Neural cell (in vitro differentiated cells): Measurements from ENCODE around the gene ZNF394. TPM values are rescaled to one million over a fixed set of nuclear protein-coding genes. Genes with fewer than 3 reads are reported as not detected.

Experiments
- H2AFZ ChIP-seq: fragments of 200-600, 300-800 bp; sonication (generic), shearing (Covaris generic); 2 replicates; pipeline ENCODE4 v1.6.0; 2014; ENCODE audit warnings: low read depth, mild to moderate bottlenecking, antibody characterized with exemption, low read length, moderate library complexity
- H3F3A ChIP-seq: fragments of 200-600 bp; shearing (Covaris generic); 2 replicates; pipeline ENCODE4 v1.6.1; 2016; ENCODE audit warnings: mild to moderate bottlenecking, moderate library complexity, mixed read lengths, antibody characterized with exemption, low read length; ENCODE audit not compliant: insufficient read depth, poor library complexity, severe bottlenecking
- H3K27ac ChIP-seq: fragments of 200-600, 300-800 bp; sonication (generic), shearing (Covaris generic); 2 replicates; pipeline ENCODE4 v1.5.1; 2014; ENCODE audit warnings: mild to moderate bottlenecking, low read length, moderate library complexity
- H3K27me3 ChIP-seq: fragments of 300-800, 200-600 bp; sonication (generic), shearing (Covaris generic); 2 replicates; pipeline ENCODE4 v1.6.0; 2014; ENCODE audit warnings: mild to moderate bottlenecking, low read depth, low read length, moderate library complexity; ENCODE audit not compliant: insufficient read depth
- H3K36me3 ChIP-seq: fragments of 300-800, 200-600 bp; sonication (generic), shearing (Covaris generic); 2 replicates; pipeline ENCODE4 v1.5.1; 2014; ENCODE audit warnings: mild to moderate bottlenecking, antibody characterized with exemption, low read length, moderate library complexity; ENCODE audit not compliant: insufficient read depth
- H3K4me2 ChIP-seq: fragments of 300-800, 200-600 bp; sonication (generic), shearing (Covaris generic); 2 replicates; pipeline ENCODE4 v1.6.0; 2014; ENCODE audit warnings: mild to moderate bottlenecking, low read length
- H3K4me3 ChIP-seq: fragments of 300-800, 200-600 bp; sonication (generic), shearing (Covaris generic); 2 replicates; pipeline ENCODE4 v1.5.1; 2014; ENCODE audit warnings: mild to moderate bottlenecking, low read length, moderate library complexity
- H3K79me2 ChIP-seq: fragments of 200-600 bp; shearing (Covaris generic); replicated peaks from 2 replicates; pipeline ENCODE4 v1.6.0; 2014; ENCODE audit warnings: mild to moderate bottlenecking, low read length, moderate library complexity; ENCODE audit not compliant: insufficient read depth
- H3K9ac ChIP-seq: fragments of 300-800, 200-600 bp; sonication (generic), shearing (Covaris generic); 2 replicates; pipeline ENCODE4 v1.6.1; 2016; ENCODE audit warnings: mild to moderate bottlenecking, low read length, mixed read lengths
- H3K9me2 ChIP-seq: fragments of 200-600 bp; shearing (Covaris generic); 2 replicates; pipeline ENCODE4 v1.6.1; 2016; ENCODE audit warnings: mild to moderate bottlenecking, low read length, mixed read lengths; ENCODE audit not compliant: insufficient read depth
- H3K9me3 ChIP-seq: fragments of 200-600, 300-800 bp; sonication (generic), shearing (Covaris generic); 2 replicates; pipeline ENCODE4 v1.6.1; 2016; ENCODE audit warnings: mild to moderate bottlenecking, mixed run types, low read length, moderate library complexity, mixed read lengths
- H4K20me1 ChIP-seq: fragments of 200-600 bp; shearing (Covaris generic); 2 replicates; pipeline ENCODE4 v1.6.1; 2016; ENCODE audit warnings: mild to moderate bottlenecking, mixed run types; ENCODE audit not compliant: insufficient read depth
- EP300 ChIP-seq: fragments of 450-650 bp; conservative IDR thresholded peaks from 2 replicates; pipeline ENCODE4 v1.6.1; 2014; ENCODE audit warnings: antibody characterized with exemption, mild to moderate bottlenecking, moderate library complexity; ENCODE audit not compliant: poor library complexity, severe bottlenecking
- EZH2 ChIP-seq: fragments of 200-600, 300-800 bp; shearing (Covaris generic), sonication (generic); IDR thresholded peaks from 2 replicates; pipeline ENCODE4 v1.6.1; 2014; ENCODE audit warnings: antibody characterized with exemption, low read length, borderline replicate concordance, mild to moderate bottlenecking; ENCODE audit not compliant: insufficient read depth, poor library complexity, severe bottlenecking
- MXI1 ChIP-seq: fragments of 450-650 bp; conservative IDR thresholded peaks from 2 replicates; pipeline ENCODE4 v1.6.1; 2014; ENCODE audit warnings: antibody characterized with exemption, mild to moderate bottlenecking; ENCODE audit not compliant: poor library complexity, severe bottlenecking
- POLR2AphosphoS5 ChIP-seq: IDR thresholded peaks from 2 replicates; pipeline ENCODE4 v1.6.1; 2012
- RAD21 ChIP-seq: fragments of 450-650 bp; conservative IDR thresholded peaks from 2 replicates; pipeline ENCODE4 v1.6.1; 2014; ENCODE audit warnings: antibody characterized with exemption, mild to moderate bottlenecking, moderate library complexity
- SMC3 ChIP-seq: fragments of 450-650 bp; conservative IDR thresholded peaks from 2 replicates; pipeline ENCODE4 v1.6.1; 2014; ENCODE audit warnings: antibody characterized with exemption, mild to moderate bottlenecking, moderate library complexity; ENCODE audit not compliant: poor library complexity
- TAF1 ChIP-seq: IDR thresholded peaks from 2 replicates; pipeline ENCODE4 v1.6.1; 2012; ENCODE audit warnings: low read depth
- polyA plus RNA-seq: library from polyadenylated mRNA; depleted of rRNA; stranded (reverse); fragments of >200 nt; gene quantifications from 2 replicates; pipeline ENCODE4 v1.2.3, GENCODE V29; 2014
- TF ChIP-seq, protein P1 (sequence below): IDR thresholded peaks from 2 replicates; pipeline ENCODE4 v1.6.1; 2012; ENCODE audit warnings: borderline replicate concordance
- TF ChIP-seq, protein P2 (sequence below): fragments of 450-650 bp; IDR thresholded peaks from 2 replicates; pipeline ENCODE4 v1.5.1; 2014; ENCODE audit warnings: antibody characterized with exemption, mild to moderate bottlenecking, moderate library complexity; ENCODE audit not compliant: poor library complexity, severe bottlenecking

Gene ZNF394
- polyA plus RNA-seq, 1 donor from 2014 or later, result 9.5 TPM

- Histone ChIP-seq H3K9me3 (no peaks in the 10 kb centered on the region), H3K27ac (no peak overlapping the region)
- TF ChIP-seq POLR2AphosphoS5 (no peak), TAF1 (no peak), SMC3 (no peak), RAD21 (no peak), MXI1 (no peak), EZH2 (no peak), EP300 (no peak)
- TF ChIP-seq, protein P1, sequence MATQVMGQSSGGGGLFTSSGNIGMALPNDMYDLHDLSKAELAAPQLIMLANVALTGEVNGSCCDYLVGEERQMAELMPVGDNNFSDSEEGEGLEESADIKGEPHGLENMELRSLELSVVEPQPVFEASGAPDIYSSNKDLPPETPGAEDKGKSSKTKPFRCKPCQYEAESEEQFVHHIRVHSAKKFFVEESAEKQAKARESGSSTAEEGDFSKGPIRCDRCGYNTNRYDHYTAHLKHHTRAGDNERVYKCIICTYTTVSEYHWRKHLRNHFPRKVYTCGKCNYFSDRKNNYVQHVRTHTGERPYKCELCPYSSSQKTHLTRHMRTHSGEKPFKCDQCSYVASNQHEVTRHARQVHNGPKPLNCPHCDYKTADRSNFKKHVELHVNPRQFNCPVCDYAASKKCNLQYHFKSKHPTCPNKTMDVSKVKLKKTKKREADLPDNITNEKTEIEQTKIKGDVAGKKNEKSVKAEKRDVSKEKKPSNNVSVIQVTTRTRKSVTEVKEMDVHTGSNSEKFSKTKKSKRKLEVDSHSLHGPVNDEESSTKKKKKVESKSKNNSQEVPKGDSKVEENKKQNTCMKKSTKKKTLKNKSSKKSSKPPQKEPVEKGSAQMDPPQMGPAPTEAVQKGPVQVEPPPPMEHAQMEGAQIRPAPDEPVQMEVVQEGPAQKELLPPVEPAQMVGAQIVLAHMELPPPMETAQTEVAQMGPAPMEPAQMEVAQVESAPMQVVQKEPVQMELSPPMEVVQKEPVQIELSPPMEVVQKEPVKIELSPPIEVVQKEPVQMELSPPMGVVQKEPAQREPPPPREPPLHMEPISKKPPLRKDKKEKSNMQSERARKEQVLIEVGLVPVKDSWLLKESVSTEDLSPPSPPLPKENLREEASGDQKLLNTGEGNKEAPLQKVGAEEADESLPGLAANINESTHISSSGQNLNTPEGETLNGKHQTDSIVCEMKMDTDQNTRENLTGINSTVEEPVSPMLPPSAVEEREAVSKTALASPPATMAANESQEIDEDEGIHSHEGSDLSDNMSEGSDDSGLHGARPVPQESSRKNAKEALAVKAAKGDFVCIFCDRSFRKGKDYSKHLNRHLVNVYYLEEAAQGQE, result no peak
- TF ChIP-seq, protein P2, sequence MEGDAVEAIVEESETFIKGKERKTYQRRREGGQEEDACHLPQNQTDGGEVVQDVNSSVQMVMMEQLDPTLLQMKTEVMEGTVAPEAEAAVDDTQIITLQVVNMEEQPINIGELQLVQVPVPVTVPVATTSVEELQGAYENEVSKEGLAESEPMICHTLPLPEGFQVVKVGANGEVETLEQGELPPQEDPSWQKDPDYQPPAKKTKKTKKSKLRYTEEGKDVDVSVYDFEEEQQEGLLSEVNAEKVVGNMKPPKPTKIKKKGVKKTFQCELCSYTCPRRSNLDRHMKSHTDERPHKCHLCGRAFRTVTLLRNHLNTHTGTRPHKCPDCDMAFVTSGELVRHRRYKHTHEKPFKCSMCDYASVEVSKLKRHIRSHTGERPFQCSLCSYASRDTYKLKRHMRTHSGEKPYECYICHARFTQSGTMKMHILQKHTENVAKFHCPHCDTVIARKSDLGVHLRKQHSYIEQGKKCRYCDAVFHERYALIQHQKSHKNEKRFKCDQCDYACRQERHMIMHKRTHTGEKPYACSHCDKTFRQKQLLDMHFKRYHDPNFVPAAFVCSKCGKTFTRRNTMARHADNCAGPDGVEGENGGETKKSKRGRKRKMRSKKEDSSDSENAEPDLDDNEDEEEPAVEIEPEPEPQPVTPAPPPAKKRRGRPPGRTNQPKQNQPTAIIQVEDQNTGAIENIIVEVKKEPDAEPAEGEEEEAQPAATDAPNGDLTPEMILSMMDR, result no peak
Measured at GRCh38 chr7:99448855-99449254, 51.2 kb downstream of the ZNF394 start.

GRCh38 chr7:99447943-99448342 lies 52.1 kb downstream of the ZNF394 start:
- Histone ChIP-seq H3K79me2 (peaks cover 3% of the 10 kb centered on the region), H3K36me3 (no peaks in the 10 kb centered on the region), H3K9ac (no peak overlapping the region), H3F3A (no peaks in the 10 kb centered on the region), H3K27me3 (no peaks in the 10 kb centered on the region), H3K27ac (no peak overlapping the region), H3K4me3 (no peak overlapping the region), H3K9me3 (no peaks in the 10 kb centered on the region), H3K4me2 (no peak overlapping the region), H3K9me2 (no peaks in the 10 kb centered on the region), H2AFZ (no peak overlapping the region), H4K20me1 (no peaks in the 10 kb centered on the region)
- TF ChIP-seq, protein P1, result no peak
- TF ChIP-seq MXI1, result no peak
- TF ChIP-seq TAF1, result no peak

More at GRCh38 chr7:99448855-99449254, 51.2 kb downstream of the ZNF394 start:
- Histone ChIP-seq H4K20me1 (no peaks in the 10 kb centered on the region), H3K9ac (no peak overlapping the region), H3K36me3 (no peaks in the 10 kb centered on the region), H3K4me2 (no peak overlapping the region), H3K27me3 (no peaks in the 10 kb centered on the region), H3F3A (no peaks in the 10 kb centered on the region), H3K79me2 (no peaks in the 10 kb centered on the region), H3K4me3 (no peak overlapping the region), H2AFZ (no peak overlapping the region), H3K9me2 (no peaks in the 10 kb centered on the region)
